SU-DHL-6 (cell line): Measurements from ENCODE around the gene NUP210L.
"Not testable (repeated sequence)": the region's sequence is repeated elsewhere in the genome, so short reads cannot be mapped to it uniquely, and the experiment has no call there.

Source experiments
- H2AFZ ChIP-seq: fragments of 200-600 bp; sonication (generic); 2 replicates; pipeline ENCODE4 v1.6.1; 2014; ENCODE audit warnings: low read depth, mild to moderate bottlenecking, moderate library complexity, mixed read lengths, antibody characterized with exemption, low read length; ENCODE audit not compliant: severe bottlenecking
- H3F3A ChIP-seq: fragments of 200-600 bp; shearing (Covaris generic); 2 replicates; pipeline ENCODE4 v1.6.0; 2016; ENCODE audit warnings: antibody characterized with exemption, mild to moderate bottlenecking; ENCODE audit not compliant: insufficient read depth
- H3K27ac ChIP-seq: fragments of 200-600 bp; sonication (generic); 2 replicates; pipeline ENCODE4 v1.5.1; 2016; ENCODE audit warnings: low read depth, mild to moderate bottlenecking, low read length, moderate library complexity, mixed read lengths
- H3K27me3 ChIP-seq: fragments of 200-600 bp; sonication (generic), shearing (Covaris generic); 2 replicates; pipeline ENCODE4 v1.6.0; 2014; ENCODE audit warnings: mild to moderate bottlenecking, low read length
- H3K36me3 ChIP-seq: fragments of 200-600 bp; sonication (generic); 2 replicates; pipeline ENCODE4 v1.6.1; 2014; ENCODE audit warnings: mild to moderate bottlenecking, low read length, mixed read lengths
- H3K4me2 ChIP-seq: fragments of 300-600, 200-600 bp; shearing (Covaris generic), sonication (generic); 2 replicates; pipeline ENCODE4 v1.6.0; 2014; ENCODE audit warnings: low read length, low read depth, mild to moderate bottlenecking; ENCODE audit not compliant: poor library complexity, severe bottlenecking
- H3K4me3 ChIP-seq: fragments of 200-600 bp; sonication (generic); 2 replicates; pipeline ENCODE4 v1.5.1; 2014; ENCODE audit warnings: antibody characterized with exemption, low read length, mild to moderate bottlenecking, mixed read lengths; ENCODE audit not compliant: insufficient read depth, poor library complexity, severe bottlenecking
- H3K79me2 ChIP-seq: fragments of 200-600 bp; sonication (generic); 2 replicates; pipeline ENCODE4 v1.6.1; 2014; ENCODE audit warnings: mild to moderate bottlenecking, low read length, moderate library complexity; ENCODE audit not compliant: insufficient read depth
- H3K9ac ChIP-seq: fragments of 200-600 bp; sonication (generic); 2 replicates; pipeline ENCODE4 v1.7.0; 2014; ENCODE audit warnings: mild to moderate bottlenecking, low read length
- H3K9me2 ChIP-seq: fragments of 200-600 bp; sonication (generic); replicated peaks from 2 replicates; pipeline ENCODE4 v1.6.1; 2014; ENCODE audit warnings: low read length; ENCODE audit not compliant: insufficient read depth
- H3K9me3 ChIP-seq: fragments of 200-600 bp; sonication (generic); 2 replicates; pipeline ENCODE4 v1.6.1; 2014; ENCODE audit warnings: low read length, mixed read lengths; ENCODE audit not compliant: insufficient read depth
- H4K20me1 ChIP-seq: fragments of 200-600 bp; sonication (generic); 2 replicates; pipeline ENCODE4 v1.6.1; 2014; ENCODE audit warnings: low read depth, mild to moderate bottlenecking, antibody characterized with exemption, low read length, moderate library complexity, mixed read lengths
- EZH2phosphoT487 ChIP-seq: fragments of 200-600 bp; sonication (generic), shearing (Covaris generic); conservative IDR thresholded peaks from 2 replicates; pipeline ENCODE4 v1.6.1; 2018; ENCODE audit warnings: mild to moderate bottlenecking, antibody characterized with exemption, low read length, moderate library complexity, mixed read lengths
- TF ChIP-seq, protein P1 (sequence below): fragments of 200-600 bp; sonication (generic); IDR thresholded peaks from one replicate; pipeline ENCODE4 v1.5.1; 2017; ENCODE audit warnings: antibody characterized with exemption, mild to moderate bottlenecking, low read length, moderate library complexity; ENCODE audit not compliant: insufficient read depth, poor library complexity, severe bottlenecking

Gene NUP210L

DNA sequence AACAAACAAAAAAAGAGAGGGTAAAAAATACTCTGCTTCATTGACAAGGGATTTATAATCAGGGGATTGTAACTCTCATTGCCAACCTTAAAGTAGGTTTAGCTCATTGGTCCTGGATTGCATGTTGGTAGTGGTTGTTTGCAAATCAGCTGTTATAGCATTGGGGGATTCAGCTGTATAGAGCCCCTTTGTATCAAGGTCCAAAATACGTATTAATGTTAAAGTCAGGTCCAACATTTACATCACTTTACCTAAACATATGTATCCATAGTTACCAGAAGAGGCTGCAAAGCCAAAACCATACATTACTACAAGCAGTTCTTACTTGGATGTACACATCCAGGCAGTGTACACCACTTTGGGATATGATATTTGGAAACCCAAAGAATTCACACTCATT is 134.9 kb downstream of the NUP210L start:
- TF ChIP-seq EZH2phosphoT487, result no peak
- TF ChIP-seq, protein P1, sequence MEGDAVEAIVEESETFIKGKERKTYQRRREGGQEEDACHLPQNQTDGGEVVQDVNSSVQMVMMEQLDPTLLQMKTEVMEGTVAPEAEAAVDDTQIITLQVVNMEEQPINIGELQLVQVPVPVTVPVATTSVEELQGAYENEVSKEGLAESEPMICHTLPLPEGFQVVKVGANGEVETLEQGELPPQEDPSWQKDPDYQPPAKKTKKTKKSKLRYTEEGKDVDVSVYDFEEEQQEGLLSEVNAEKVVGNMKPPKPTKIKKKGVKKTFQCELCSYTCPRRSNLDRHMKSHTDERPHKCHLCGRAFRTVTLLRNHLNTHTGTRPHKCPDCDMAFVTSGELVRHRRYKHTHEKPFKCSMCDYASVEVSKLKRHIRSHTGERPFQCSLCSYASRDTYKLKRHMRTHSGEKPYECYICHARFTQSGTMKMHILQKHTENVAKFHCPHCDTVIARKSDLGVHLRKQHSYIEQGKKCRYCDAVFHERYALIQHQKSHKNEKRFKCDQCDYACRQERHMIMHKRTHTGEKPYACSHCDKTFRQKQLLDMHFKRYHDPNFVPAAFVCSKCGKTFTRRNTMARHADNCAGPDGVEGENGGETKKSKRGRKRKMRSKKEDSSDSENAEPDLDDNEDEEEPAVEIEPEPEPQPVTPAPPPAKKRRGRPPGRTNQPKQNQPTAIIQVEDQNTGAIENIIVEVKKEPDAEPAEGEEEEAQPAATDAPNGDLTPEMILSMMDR, result no peak
- H3K36me3 ChIP-seq, result no peaks in the 10 kb centered on the region
- no peaks in the 10 kb centered on the region for H3K9me2 ChIP-seq
- no peak overlapping the region for H3K4me3 ChIP-seq
- H4K20me1 ChIP-seq, result no peaks in the 10 kb centered on the region
- no peak overlapping the region for H3K4me2 ChIP-seq
- no peak overlapping the region for H2AFZ ChIP-seq
- no peak overlapping the region for H3K9ac ChIP-seq
- H3K27ac ChIP-seq, result no peak overlapping the region
- H3F3A ChIP-seq, result no peaks in the 10 kb centered on the region
- H3K9me3 ChIP-seq, result no peaks in the 10 kb centered on the region
- H3K27me3 ChIP-seq, result no peaks in the 10 kb centered on the region
- no peaks in the 10 kb centered on the region for H3K79me2 ChIP-seq

DNA sequence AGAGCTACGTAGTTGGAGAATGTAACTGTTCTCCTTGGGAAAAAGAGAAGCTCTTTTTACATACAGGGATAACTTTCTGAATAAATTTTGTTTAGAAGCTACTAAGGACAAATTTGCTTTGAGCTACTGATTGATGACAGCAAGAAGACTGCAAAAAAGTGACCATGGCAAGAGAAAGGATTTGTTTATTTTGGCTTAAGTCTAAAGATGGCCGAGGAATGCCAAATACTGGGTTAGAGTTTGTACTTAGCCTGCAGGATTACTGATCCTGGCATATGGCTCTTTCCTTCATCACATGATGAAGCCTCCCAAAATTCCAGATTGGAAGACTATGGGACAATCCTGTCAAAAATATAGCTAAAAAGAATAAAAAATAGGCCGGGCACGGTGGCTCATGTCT is 135.6 kb downstream of the NUP210L start:
- no peak overlapping the region for H3K27ac ChIP-seq
- no peak overlapping the region for H2AFZ ChIP-seq
- H3K27me3 ChIP-seq, result no peaks in the 10 kb centered on the region
- no peak overlapping the region for H3K4me3 ChIP-seq
- no peak overlapping the region for H3K9ac ChIP-seq
- no peaks in the 10 kb centered on the region for H3K36me3 ChIP-seq
- no peaks in the 10 kb centered on the region for H3K9me2 ChIP-seq
- H3K9me3 ChIP-seq, result no peaks in the 10 kb centered on the region
- no peak overlapping the region for H3K4me2 ChIP-seq
- TF ChIP-seq EZH2phosphoT487, result no peak
- TF ChIP-seq, protein P1, result no peak
- H4K20me1 ChIP-seq, result no peaks in the 10 kb centered on the region
- no peaks in the 10 kb centered on the region for H3F3A ChIP-seq
- H3K79me2 ChIP-seq, result no peaks in the 10 kb centered on the region

DNA sequence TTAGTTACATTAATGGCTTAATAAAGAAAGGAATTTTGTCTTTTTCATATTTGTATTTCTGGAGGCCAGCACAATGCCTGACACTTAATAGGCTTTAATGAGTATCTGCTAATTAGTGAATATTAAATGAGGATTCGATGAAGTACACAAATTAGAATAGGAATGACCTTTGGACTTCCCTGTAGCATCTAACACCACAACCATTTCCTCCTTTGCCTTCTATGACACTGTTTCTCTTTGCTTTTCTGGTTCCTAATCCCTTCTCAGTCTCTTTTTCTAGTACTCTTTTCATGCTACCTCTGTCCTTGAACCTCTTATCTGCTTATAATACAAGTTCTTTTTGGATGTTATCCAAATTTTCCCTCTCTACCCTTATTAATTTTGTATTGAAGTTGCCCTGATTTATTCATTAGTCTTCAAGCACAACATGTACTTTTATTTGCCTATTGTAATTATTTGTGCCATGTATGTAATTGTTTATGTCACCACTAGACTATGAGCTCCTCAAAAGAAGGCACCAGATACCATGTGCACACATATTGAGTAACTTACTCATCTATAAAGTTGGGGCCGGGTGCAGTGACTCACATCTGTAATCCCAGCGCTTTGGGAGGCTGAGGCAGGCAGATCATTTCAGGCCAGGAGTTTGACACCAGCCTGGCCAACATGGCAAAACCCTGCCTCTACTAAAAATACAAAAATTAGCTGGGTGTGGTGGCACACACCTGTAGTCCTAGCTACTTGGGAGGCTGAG is 140.5 kb downstream of the NUP210L start:
- H3K9me2 ChIP-seq, result no peaks in the 10 kb centered on the region
- no peak overlapping the region for H3K4me2 ChIP-seq
- no peaks in the 10 kb centered on the region for H4K20me1 ChIP-seq
- no peak overlapping the region for H3K27ac ChIP-seq
- no peak overlapping the region for H3K4me3 ChIP-seq
- H3F3A ChIP-seq, result no peaks in the 10 kb centered on the region
- no peaks in the 10 kb centered on the region for H3K36me3 ChIP-seq
- H3K9ac ChIP-seq, result no peak overlapping the region
- no peaks in the 10 kb centered on the region for H3K9me3 ChIP-seq
- H2AFZ ChIP-seq, result no peak overlapping the region
- H3K27me3 ChIP-seq, result no peaks in the 10 kb centered on the region
- TF ChIP-seq, protein P1, result no peak
- no peak for TF ChIP-seq EZH2phosphoT487
- no peaks in the 10 kb centered on the region for H3K79me2 ChIP-seq

DNA sequence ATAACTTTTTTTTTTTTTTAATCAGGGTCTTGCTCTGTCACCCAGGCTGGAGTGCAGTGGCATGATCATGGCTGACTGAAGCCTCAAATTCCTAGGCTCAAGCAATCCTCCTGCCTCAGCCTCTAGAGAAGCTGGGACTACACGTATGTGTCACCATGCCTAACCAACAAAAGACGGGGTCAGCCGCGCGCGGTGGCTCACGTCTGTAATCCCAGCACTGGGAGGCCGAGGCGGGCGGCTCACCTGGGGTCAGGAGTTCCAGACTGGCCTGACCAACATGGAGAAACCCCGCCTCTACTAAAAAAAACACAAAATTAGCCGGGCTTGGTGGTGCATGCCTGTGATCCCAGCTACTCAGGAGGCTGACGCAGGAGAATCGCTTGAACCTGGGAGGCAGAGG is 142.3 kb downstream of the NUP210L start:
- H4K20me1 ChIP-seq, H3K9me3 ChIP-seq, H3K4me2 ChIP-seq, H3K36me3 ChIP-seq, H3K27ac ChIP-seq, H3K79me2 ChIP-seq, H3K4me3 ChIP-seq, H2AFZ ChIP-seq, H3K9ac ChIP-seq, H3K9me2 ChIP-seq, H3K27me3 ChIP-seq, H3F3A ChIP-seq: not testable (repeated sequence)
